HUES64 (cell line): Measurements from ENCODE around the gene MYADM.
"Not testable (repeated sequence)": the region's sequence is repeated elsewhere in the genome, so short reads cannot be mapped to it uniquely, and the experiment has no call there.

Experiments
- H3K27ac ChIP-seq: 2 replicates; pipeline ENCODE4 v1.7.0; 2013; ENCODE audit warnings: low read depth, low read length, inconsistent platforms
- H3K27me3 ChIP-seq: 2 replicates; pipeline ENCODE4 v1.6.1; 2013; ENCODE audit warnings: mild to moderate bottlenecking, low read length; ENCODE audit not compliant: insufficient read depth
- H3K36me3 ChIP-seq: 2 replicates; pipeline ENCODE4 v1.6.1; 2013; ENCODE audit warnings: mild to moderate bottlenecking, low read length; ENCODE audit not compliant: insufficient read depth
- H3K4me1 ChIP-seq: 2 replicates; pipeline ENCODE4 v1.6.1; 2013; ENCODE audit warnings: mild to moderate bottlenecking, low read length, moderate library complexity; ENCODE audit not compliant: insufficient read depth
- H3K4me3 ChIP-seq: 2 replicates; pipeline ENCODE4 v1.5.1; 2013; ENCODE audit warnings: mild to moderate bottlenecking, low read length, moderate library complexity
- H3K9ac ChIP-seq: 2 replicates; pipeline ENCODE4 v1.6.1; 2013; ENCODE audit warnings: mild to moderate bottlenecking, low read depth, low read length
- H3K9me3 ChIP-seq: 2 replicates; pipeline ENCODE4 v1.6.1; 2013; ENCODE audit warnings: low read depth, low read length; ENCODE audit not compliant: insufficient read depth
- WGBS: fragments of 150-250, 120-280 bp; methylation state at CpG from one replicate; pipeline ENCODE4 v1.1.7; 2013; ENCODE audit warnings: missing lambda C conversion rate; 5-methylcytosine and 5-hydroxymethylcytosine counted together

The MYADM gene

DNA sequence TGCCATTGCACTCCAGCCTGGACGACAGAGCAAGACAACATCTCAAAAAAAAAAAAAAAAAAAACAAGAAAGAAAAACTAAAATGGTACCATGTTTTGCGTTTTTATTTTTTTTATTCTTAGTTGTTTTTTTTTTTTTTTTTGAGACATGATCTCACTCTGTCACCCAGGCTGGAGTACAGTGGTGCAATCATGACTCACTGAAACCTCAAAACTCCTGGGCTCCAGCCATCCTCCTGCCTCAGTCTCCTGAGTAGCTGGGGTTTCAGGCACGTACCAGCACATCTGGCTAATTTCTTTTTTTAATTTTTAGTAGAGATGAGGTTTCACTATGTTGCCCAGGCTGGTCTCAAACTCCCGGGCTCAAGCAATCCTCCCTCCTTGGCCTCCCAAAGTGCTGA lies 26.8 kb upstream of the MYADM start:
- not testable (repeated sequence) for H3K36me3 ChIP-seq, H3K4me3 ChIP-seq, H3K9me3 ChIP-seq, H3K27me3 ChIP-seq, H3K9ac ChIP-seq
- Histone ChIP-seq H3K27ac (0 out of 2 replicates have a peak overlapping the region, but pooled peaks have one; percentile 18), H3K4me1 (peaks cover 11% of the 10 kb centered on the region)
- 88% methylated on average over 2 of the region's 4 CpGs for WGBS

- Histone ChIP-seq H3K9ac (no peak overlapping the region), H3K27ac (no peak overlapping the region), H3K27me3 (no peaks in the 10 kb centered on the region), H3K4me3 (no peak overlapping the region), H3K9me3 (no peaks in the 10 kb centered on the region), H3K4me1 (no peaks in the 10 kb centered on the region; the same call in 1 of the 2 replicates), H3K36me3 (no peaks in the 10 kb centered on the region)
- WGBS: 97% methylated on average over 9 of the region's 9 CpGs
Measured at GRCh38 chr19:53844849-53845246, 22.8 kb upstream of the MYADM start.

DNA sequence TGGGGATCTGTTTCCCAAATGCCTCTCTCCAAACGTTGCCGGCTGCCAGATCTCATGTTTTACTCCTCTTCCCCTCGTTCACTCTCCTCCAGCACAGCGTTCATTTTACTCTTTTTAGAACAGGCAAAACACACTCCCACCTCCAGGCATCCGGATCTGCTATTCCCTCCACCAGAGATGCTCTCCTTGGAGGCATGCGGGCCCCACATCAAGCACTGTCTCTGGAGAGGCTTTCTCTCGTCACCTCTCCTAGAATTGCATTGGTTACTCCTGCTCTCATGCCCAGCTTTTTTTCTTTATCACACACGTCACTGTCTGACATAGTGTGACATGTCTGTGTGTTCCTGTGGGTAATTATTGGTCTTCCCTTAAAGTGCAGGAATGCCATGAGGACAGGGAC lies 20.1 kb upstream of the MYADM start:
- H3K27me3 ChIP-seq: no peaks in the 10 kb centered on the region
- H3K4me1 ChIP-seq: no peaks in the 10 kb centered on the region
- no peak overlapping the region for H3K4me3 ChIP-seq
- no peaks in the 10 kb centered on the region for H3K9me3 ChIP-seq
- H3K9ac ChIP-seq: no peak overlapping the region
- WGBS: 84% methylated on average over 8 of the region's 8 CpGs
- H3K27ac ChIP-seq: no peak overlapping the region
- no peaks in the 10 kb centered on the region for H3K36me3 ChIP-seq

DNA sequence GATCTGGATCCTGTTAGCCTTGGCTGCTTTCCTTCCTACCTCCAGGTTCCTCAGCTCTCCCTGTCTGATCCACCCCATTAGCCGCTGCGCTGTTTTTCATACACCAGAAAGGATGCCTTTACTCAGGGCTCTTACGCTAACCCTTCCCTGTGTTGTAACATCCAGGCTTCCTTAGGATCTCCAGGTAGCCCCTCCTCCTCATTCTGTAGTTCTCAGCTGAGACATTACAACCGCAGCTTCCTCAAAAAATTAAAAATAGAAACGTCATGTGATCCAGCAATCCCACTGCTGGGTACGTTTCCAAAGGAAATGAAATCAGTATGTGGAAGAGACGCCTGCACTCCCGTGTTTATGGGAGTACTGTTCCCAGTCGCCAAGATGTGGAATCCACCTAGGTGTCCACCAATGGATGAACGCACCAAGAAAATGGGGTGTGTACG lies 18.4 kb upstream of the MYADM start:
- H3K36me3 ChIP-seq: no peaks in the 10 kb centered on the region
- no peak overlapping the region for H3K27ac ChIP-seq
- H3K9ac ChIP-seq: no peak overlapping the region
- H3K4me3 ChIP-seq: no peak overlapping the region
- H3K4me1 ChIP-seq: no peaks in the 10 kb centered on the region
- no peaks in the 10 kb centered on the region for H3K27me3 ChIP-seq
- no peaks in the 10 kb centered on the region for H3K9me3 ChIP-seq
- 95% methylated on average over 11 of the region's 11 CpGs for WGBS

DNA sequence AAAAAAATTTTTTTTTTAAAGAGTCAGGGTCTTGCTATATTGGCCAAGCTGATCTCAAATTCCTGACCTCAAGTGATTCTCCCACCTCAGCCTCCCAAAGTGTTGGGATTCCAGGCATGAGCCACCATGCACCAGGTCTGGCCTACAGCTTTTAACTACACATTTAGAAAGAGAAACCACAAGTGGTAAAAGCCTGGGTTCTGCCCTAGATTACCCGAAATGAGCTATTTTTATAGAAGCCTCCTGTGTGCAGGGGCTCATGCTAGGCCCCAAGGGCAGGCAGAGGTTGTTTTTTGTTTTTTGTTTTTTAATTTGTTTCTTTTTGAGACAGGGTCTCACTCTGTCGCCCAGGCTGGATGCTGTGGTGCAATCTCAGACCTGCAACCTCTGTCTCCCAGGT lies 14.0 kb upstream of the MYADM start:
- WGBS: 93% methylated on average over 2 of the region's 2 CpGs
- Histone ChIP-seq H3K4me1 (no peaks in the 10 kb centered on the region), H3K9me3 (no peaks in the 10 kb centered on the region), H3K4me3 (no peak overlapping the region), H3K9ac (no peak overlapping the region), H3K36me3 (no peaks in the 10 kb centered on the region), H3K27ac (no peak overlapping the region), H3K27me3 (no peaks in the 10 kb centered on the region)

DNA sequence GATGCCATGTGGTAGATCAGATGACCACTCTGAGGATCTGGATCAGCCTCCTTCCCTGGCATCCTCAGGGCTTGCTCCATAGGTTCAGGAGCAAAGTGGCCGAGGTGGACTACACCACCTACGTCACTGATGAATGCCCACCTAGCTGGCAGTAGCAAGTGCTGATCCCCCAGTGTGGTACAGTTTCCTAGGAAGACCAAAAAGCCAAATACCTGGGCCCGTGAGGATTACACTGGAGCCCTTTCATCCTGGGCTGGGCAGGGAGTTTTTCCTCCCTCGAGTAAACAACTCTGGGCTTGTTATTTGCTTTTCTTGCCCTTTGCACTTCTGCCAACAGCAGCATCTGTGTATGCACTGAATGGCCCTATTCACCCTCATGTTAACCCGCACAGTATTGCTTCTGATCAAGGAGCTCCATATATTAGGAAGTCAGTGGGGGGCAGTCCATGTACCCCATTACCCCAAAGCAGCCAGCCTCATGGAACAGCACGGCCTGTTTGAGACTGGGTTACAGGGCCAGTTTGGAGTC lies 3.3 kb upstream of the MYADM start:
- Histone ChIP-seq H3K36me3 (no peaks in the 10 kb centered on the region), H3K4me1 (peaks cover 7% of the 10 kb centered on the region; the same call in 1 of the 2 replicates), H3K9ac (no peak overlapping the region), H3K27ac (no peak overlapping the region), H3K9me3 (no peaks in the 10 kb centered on the region), H3K4me3 (no peak overlapping the region), H3K27me3 (no peaks in the 10 kb centered on the region)
- 88% methylated on average over 6 of the region's 6 CpGs for WGBS

DNA sequence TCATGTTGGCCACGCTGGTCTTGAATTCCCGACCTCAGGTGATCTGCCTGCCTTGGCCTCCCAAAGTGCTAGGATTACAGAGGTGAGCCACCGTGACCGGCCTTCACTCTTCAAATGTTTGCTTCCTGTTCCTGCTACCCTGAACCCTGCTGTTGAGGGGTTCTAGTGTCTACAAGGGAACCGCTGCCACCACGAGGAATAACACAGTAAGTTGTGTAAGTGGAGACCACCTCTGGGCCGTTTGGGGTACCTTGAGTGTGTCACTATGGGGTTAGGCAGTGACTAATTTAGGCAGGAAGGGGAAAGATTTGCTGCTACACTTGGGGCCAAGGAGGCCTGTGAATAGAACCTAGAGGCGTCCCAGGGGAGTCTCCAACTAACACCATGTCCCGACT lies 2.2 kb upstream of the MYADM start:
- peaks cover under 1% of the 10 kb centered on the region; the same call in 1 of the 2 replicates for H3K36me3 ChIP-seq
- H3K4me1 ChIP-seq: peaks cover 8% of the 10 kb centered on the region
- H3K9me3 ChIP-seq: no peaks in the 10 kb centered on the region
- WGBS: 55% methylated on average over 9 of the region's 9 CpGs
- peak overlapping the region; percentile 58 for H3K4me3 ChIP-seq
- H3K9ac ChIP-seq: peak overlapping the region; percentile 95
- peak overlapping the region; percentile 99 for H3K27ac ChIP-seq
- H3K27me3 ChIP-seq: no peaks in the 10 kb centered on the region

DNA sequence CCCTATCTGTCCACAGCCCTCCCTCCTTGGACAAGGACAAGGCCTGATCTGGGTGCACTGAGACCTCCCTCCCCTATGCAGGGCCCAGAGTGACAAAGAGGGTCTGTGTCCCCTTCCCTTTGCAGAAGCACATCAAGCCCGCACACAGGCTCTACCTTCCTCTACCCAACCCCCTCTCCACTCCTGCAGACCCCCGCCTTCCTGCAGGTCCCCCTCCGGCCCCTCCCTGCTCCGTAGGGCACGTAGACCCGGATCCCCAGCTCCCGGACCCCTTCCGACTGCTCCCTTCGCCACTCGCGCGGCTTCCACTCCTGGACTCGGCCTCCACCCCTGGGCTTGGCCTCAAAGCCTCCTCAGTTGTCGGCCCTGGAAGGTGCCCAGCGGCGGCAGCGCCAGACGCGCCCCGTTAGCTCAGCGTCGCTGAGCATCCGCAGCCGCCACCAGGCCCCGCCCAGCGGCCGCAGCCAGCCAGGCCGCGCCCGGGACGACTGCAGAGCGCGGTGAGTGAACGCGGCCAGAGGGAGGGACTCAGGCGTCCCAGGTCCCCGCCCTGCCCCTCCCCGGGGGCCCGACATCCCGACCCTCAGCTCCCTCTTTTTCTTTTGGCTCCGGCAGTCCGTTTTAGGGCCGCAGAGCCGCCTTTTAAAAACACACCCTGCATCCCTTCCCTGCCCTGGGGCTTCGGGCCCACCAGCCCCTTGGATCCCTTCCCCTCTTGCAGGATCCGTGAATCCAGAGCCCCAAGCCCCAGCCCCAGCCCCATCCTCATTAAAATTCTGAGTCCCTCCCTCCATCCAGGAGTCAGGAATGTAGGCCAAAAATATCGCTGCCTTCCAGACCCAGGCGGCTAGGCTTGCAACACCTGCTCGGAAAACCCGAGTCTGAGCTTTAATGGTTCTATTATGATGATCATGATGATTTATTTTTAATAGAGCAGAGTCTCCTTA lies 1.5 kb upstream of the MYADM start:
- H3K9me3 ChIP-seq: no peaks in the 10 kb centered on the region

DNA sequence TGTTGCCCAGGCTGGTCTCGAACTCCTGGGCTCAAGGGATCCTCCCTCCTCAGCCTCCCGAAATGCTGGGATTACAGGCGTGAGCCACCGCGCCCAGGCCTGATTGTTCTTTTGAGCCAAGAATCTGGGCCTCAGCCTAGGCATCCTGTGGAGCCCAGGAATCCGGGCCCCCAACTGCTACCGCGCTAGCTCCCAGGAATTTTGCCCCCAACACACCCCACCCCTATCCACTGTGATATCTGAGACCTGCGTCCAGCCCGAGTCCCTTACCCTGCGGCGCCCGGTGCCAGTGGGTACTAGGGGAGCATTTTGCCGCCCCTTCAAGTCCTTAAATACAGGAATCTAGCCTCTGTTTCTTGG lies 838 bp upstream of the MYADM start:
- Histone ChIP-seq H3K9ac (peak overlapping the region; percentile 95), H3K36me3 (peaks cover 10% of the 10 kb centered on the region), H3K4me3 (peak overlapping the region; percentile 58), H3K27ac (peak overlapping the region; percentile 99), H3K9me3 (no peaks in the 10 kb centered on the region), H3K4me1 (peaks cover 10% of the 10 kb centered on the region), H3K27me3 (no peaks in the 10 kb centered on the region)
- WGBS: 7% methylated on average over 14 of the region's 14 CpGs

More for the DNA sequence above, 1.5 kb upstream of the MYADM start:
- no peaks in the 10 kb centered on the region for H3K27me3 ChIP-seq
- peaks cover 10% of the 10 kb centered on the region for H3K4me1 ChIP-seq
- WGBS: 2% methylated on average over 50 of the region's 50 CpGs
- peak overlapping the region; percentile 95 for H3K9ac ChIP-seq
- H3K36me3 ChIP-seq: peaks cover 6% of the 10 kb centered on the region
- H3K4me3 ChIP-seq: peak overlapping the region; percentile 58
- peak overlapping the region; percentile 99 for H3K27ac ChIP-seq

GRCh38 chr19:53868091-53868891 lies 608 bp downstream of the MYADM start:
- Histone ChIP-seq H3K36me3 (peaks cover 18% of the 10 kb centered on the region), H3K4me3 (peak overlapping the region; percentile 95), H3K9ac (peak overlapping the region; percentile 98), H3K4me1 (peaks cover 10% of the 10 kb centered on the region), H3K27me3 (no peaks in the 10 kb centered on the region), H3K9me3 (no peaks in the 10 kb centered on the region), H3K27ac (peak overlapping the region; percentile 98)
- WGBS: 1% methylated on average over 32 of the region's 37 CpGs
